Pulmonary artery endothelial cell (primary cell): ENCODE data around the gene RBPMS2. TPM values are rescaled to one million over a fixed set of nuclear protein-coding genes. Genes with fewer than 3 reads are reported as not detected.
A peak's percentile ranks its signal among the peaks of the same experiment; 100 is the strongest.
"Not testable (repeated sequence)": the region's sequence is repeated elsewhere in the genome, so short reads cannot be mapped to it uniquely, and the experiment has no call there.

Experiments used
- DNase-seq: peaks from one replicate; pipeline ENCODE4 v3.0.0-alpha.2; 2011; ENCODE audit warnings: low read depth, low spot score
- total RNA-seq: library from RNA; depleted of rRNA; stranded (reverse); fragments of >200 nt; gene quantifications from 2 replicates; pipeline ENCODE4 v1.2.3, GENCODE V29; 2014

Gene RBPMS2
- total RNA-seq, result 0.07 TPM in 1 of 2 replicates, not detected in the other

GRCh38 chr15:64775551-64776401 lies at the start of gene RBPMS2:
TSS of gene RBPMS2 (minus strand) at chr15:64775589. CDS start at chr15:64775319, 270 bp downstream.
- no peak for DNase-seq

DNA sequence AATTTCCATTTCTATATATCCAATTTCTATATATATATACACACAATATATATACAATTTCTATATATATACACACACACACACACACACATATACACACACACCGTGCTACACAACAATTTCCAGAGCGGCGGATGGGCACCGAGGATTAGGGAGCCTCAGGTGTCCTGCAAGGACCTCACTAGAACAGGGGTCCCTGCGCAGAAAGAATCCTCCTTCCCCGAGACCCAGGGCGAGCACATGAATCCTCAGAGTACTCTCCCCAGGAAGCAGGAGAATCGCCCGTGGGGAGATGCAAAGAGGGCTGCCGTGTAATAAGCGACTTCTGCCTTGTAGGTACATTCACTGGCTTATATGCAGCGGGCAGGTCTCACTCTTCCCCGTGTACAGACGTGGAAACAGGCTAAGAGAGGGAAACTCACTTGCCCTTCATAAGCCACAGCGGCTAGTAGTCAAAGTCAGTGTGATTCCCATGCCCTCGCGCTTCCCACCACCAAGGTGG lies 49.6 kb upstream of the RBPMS2 start:
- no peak for DNase-seq

GRCh38 chr15:64816452-64816851 lies 41.1 kb upstream of the RBPMS2 start:
- DNase-seq, result no peak

DNA sequence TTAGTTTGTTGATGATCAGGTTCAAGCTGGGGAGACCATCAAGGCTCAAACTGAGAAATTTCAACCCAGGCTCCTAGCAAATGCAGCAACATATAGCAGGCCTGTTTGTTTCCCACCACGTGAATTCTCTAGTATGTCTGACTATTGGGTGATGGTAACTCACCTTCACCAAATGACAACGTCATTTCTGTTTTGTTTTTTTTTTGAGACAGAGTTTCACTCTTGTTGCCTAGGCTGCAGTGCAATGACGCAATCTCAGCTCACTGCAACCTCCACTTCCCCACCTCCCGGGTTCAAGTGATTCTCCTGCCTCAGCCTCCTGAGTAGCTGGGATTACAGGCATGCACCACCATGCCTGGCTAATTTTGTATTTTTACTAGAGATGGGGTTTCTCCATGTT lies 39.6 kb upstream of the RBPMS2 start:
- not testable (repeated sequence) for DNase-seq

GRCh38 chr15:64814283-64814682 lies 38.9 kb upstream of the RBPMS2 start:
- not testable (repeated sequence) for DNase-seq

DNA sequence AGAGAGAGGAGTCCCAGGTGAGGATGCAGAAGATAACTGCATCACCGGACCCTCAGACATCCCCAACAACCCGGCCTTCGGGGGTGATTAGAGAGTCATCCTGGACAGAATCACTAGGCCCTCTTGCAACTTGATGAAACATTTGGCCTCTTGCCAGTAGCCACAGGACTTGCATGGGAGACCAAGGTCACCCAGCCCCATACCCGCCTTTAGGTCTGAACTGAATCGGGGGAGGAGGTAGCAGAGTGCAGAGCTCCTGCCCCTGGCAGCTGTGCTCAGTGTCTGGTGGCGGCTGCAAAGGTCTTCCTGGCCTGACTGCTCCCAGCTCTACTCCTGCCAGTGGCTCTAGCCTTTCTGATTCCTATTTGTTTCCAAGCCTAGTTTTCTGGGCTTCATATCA lies 37.7 kb upstream of the RBPMS2 start:
- DNase-seq, result no peak

DNA sequence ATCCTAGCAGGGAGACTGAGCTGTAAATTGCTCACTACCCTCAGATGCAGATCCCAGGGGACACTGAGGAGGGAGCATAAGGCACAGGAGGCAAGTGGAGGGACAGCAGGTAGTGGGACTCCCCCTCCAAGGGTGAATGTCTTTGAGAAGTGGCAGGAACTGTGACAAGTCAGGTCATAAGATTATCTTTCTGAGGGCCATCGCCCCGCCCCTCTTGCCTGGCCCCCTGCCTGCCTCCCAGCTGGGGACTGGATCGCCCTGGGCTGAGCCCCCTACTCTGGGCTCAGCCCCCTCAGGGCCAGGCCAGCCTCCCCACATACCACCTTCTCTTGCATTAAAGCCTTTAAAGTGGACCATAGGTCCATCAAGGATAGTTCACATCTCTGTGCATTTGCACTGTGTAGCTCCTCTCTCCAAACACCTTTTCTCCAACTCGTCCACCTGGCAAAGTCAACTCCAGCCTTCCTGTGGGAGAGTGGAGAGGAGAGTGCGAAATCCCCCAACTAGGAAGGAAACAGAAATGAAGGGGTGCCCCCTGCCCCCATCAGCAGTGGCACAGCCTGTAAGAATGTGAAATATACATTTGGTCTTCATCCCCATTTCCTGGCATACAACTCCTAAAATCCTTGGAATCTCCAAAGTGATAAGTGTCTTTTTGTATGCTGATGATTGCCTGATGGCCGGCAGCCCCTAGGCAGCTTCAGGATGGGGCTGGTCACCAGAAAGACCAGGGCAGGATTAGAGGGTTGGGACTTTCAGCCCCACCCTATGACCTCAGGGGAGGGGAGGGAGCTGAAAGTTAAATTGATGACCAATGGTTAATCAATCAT lies 35.3 kb upstream of the RBPMS2 start:
- no peak for DNase-seq

GRCh38 chr15:64809649-64810496 lies 34.5 kb upstream of the RBPMS2 start:
- DNase-seq, result peak; percentile 10

GRCh38 chr15:64808785-64809453 lies 33.5 kb upstream of the RBPMS2 start:
- no peak for DNase-seq

GRCh38 chr15:64807751-64808222 lies 32.4 kb upstream of the RBPMS2 start:
- no peak for DNase-seq

- DNase-seq, result no peak
Observed at GRCh38 chr15:64807051-64807749, 31.8 kb upstream of the RBPMS2 start.

DNA sequence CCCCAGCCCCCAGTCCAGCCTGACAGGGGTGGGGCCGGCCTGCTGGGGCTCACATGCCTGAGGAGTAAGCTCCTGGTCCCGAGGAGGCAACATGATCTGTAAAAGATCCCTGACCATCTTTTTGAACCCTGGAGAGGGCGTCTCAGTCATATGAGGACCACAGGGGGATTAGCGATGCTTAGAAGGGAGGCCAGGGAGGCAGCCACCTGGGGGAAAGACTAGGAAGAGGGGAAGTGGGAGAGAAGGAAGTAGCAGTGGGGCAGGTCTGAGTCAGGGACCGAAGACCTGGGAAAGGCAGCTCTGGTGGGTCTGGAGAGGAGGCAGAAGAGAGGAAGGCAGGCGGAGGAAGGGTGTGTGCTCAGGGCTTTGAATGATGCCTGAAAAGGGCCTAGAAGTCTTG lies 31.1 kb upstream of the RBPMS2 start:
- DNase-seq, result no peak

DNA sequence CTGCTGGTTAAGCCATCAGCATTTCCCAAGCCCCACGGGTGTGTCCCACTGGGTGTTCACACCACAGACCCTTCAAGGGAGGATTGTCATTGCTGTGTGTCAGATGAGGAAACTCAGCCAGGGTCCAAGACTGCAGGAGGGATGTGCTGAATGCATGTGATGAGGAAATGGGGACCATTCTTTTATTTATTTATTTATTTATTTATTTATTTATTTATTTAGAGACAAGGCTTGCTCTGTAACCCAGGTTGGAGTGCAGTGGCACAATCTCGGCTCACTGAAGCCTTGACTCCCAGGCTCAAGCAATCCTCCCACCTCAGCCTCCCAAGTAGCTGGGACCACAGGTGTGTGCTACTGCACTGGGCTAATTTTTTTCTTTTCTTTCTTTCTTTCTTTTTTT lies 29.2 kb upstream of the RBPMS2 start:
- no peak for DNase-seq

DNA sequence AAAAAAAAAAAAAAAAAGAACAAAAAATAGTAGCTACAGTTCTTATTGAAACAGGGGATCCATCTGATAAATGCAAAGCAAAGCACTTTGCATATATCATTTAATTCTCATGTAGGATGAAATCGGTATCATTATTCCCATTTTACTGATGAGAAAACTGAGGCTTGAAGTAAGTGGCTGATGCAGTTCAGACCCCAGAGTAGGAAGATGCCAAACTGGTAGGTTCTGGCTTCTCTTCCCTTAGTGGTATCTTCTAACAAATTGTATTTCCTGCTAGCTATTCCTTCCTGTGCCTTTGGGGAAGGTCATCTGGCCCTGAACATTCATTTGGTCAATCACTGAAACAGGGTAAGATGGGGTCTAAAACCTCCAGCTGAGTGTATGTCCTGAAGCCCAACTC lies 28.1 kb upstream of the RBPMS2 start:
- no peak for DNase-seq

- no peak for DNase-seq
Observed at GRCh38 chr15:64800476-64800875, 25.1 kb upstream of the RBPMS2 start.

- DNase-seq, result not testable (repeated sequence)
Observed at GRCh38 chr15:64798905-64799304, 23.5 kb upstream of the RBPMS2 start.

DNA sequence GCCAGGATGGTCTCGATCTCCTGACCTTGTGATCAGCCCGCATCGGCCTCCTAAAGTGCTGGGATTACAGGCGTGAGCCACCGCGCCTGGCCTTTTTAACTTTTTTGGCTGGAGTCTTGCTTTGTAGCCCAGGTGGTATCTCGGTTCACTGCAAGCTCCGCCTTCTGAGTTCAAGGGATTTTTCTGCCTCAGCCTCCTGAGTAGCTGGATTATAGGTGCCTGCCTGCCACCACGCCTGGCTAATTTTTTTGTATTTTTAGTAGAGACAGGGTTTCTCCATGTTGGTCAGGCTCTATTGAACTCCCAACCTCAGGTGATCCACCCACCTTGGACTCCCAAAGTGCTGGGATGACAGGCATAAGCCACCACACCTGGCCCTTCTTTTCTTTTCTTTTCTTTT lies 20.5 kb upstream of the RBPMS2 start:
- not testable (repeated sequence) for DNase-seq

DNA sequence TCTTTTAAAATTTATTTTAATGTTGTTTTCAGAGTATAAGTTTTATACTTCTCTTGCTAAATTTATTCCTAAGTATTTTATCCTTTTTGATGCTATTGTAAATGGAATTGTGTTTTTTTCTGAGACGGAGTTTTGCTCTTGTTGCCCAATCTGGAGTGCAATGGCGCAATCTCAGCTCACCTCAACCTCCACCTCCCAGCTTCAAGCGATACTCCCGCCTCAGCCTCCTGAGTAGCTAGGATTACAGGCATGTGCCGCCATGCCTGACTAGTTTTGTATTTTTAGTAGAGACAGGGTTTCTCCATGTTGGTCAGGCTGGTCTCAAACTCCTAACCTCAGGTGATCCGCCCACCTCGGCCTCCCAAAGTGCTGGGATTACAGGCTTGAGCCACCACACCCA lies 19.9 kb upstream of the RBPMS2 start:
- DNase-seq, result not testable (repeated sequence)

GRCh38 chr15:64792282-64792681 lies 16.9 kb upstream of the RBPMS2 start:
- DNase-seq, result no peak

GRCh38 chr15:64791401-64791800 lies 16.0 kb upstream of the RBPMS2 start:
- DNase-seq, result no peak
